PC-3 (cell line): Measurements from ENCODE around the gene ANTKMT. TPM values are rescaled to one million over a fixed set of nuclear protein-coding genes. Genes with fewer than 3 reads are reported as not detected.
A peak's percentile ranks its signal among the peaks of the same experiment; 100 is the strongest.

Experiments
- ATAC-seq: fragments of 200-7000 bp; cut with Tn5 transposase; 2 replicates; pipeline ENCODE4 v1.9.1; 2020; ENCODE audit warnings: mild to moderate bottlenecking, moderate library complexity
- BruUV-seq: library from RNA; stranded (reverse); fragments of 400-500 nt; replicated peaks from 2 replicates; lab custom pipeline; 2021; lab: Mats Ljungman, UMichigan
- CTCF ChIA-PET: fragments of 300-600 bp; sonication (Branson Sonifier 250); formaldehyde crosslinking; loops from one replicate; lab custom pipeline; 2022; ENCODE audit warnings: antibody characterized with exemption; lab: Charles Lee
- POLR2A ChIA-PET: fragments of 300-600 bp; sonication (Branson Sonifier 250); formaldehyde crosslinking; loops from one replicate; lab custom pipeline; 2022; ENCODE audit warnings: antibody characterized with exemption; ENCODE audit not compliant: unreplicated experiment; lab: Charles Lee
- DNase-seq: peaks from one replicate; pipeline ENCODE4 v3.0.0-alpha.2; 2015
- H2AFZ ChIP-seq: fragments of 300-600 bp; sonication (generic); 2 replicates; pipeline ENCODE4 v1.6.0; 2016; ENCODE audit warnings: antibody characterized with exemption, low read length
- H3F3A ChIP-seq: fragments of 300-600 bp; sonication (generic); one replicate; pipeline ENCODE4 v1.6.0; 2017; ENCODE audit warnings: antibody characterized with exemption, low read length, control low read depth, mild to moderate bottlenecking; ENCODE audit not compliant: unreplicated experiment
- H3K27ac ChIP-seq: fragments of 300-600 bp; sonication (generic); 2 replicates; pipeline ENCODE4 v1.5.1; 2016; ENCODE audit warnings: mild to moderate bottlenecking, low read length
- H3K27me3 ChIP-seq: fragments of 300-600 bp; sonication (generic); 2 replicates; pipeline ENCODE4 v1.6.1; 2016; ENCODE audit warnings: low read length, mixed read lengths
- H3K36me3 ChIP-seq: fragments of 300-600 bp; sonication (generic); 2 replicates; pipeline ENCODE4 v1.6.1; 2016; ENCODE audit warnings: low read depth, mixed run types, low read length, mixed read lengths
- H3K4me1 ChIP-seq: fragments of 300-600 bp; sonication (generic); 2 replicates; pipeline ENCODE4 v1.5.1; 2016; ENCODE audit warnings: low read length; ENCODE audit not compliant: insufficient read depth
- H3K4me2 ChIP-seq: fragments of 300-600 bp; sonication (generic); 2 replicates; pipeline ENCODE4 v1.6.0; 2016; ENCODE audit warnings: low read length
- H3K4me3 ChIP-seq: fragments of 300-600 bp; sonication (generic); 2 replicates; pipeline ENCODE4 v1.5.1; 2016; ENCODE audit warnings: mild to moderate bottlenecking, low read length, mixed read lengths
- H3K79me2 ChIP-seq: fragments of 300-600 bp; sonication (generic); 2 replicates; pipeline ENCODE4 v1.6.1; 2017; ENCODE audit warnings: low read length, mixed read lengths
- H3K9ac ChIP-seq: fragments of 300-600 bp; sonication (generic); 2 replicates; pipeline ENCODE4 v1.6.0; 2016; ENCODE audit warnings: mild to moderate bottlenecking, low read length
- H3K9me2 ChIP-seq: fragments of 300-600 bp; sonication (generic); replicated peaks from 2 replicates; pipeline ENCODE4 v1.6.1; 2016; ENCODE audit warnings: mixed run types, low read length, mixed read lengths
- H3K9me3 ChIP-seq: fragments of 300-600 bp; sonication (generic); 2 replicates; pipeline ENCODE4 v1.6.1; 2016; ENCODE audit warnings: low read length, mixed read lengths
- H4K20me1 ChIP-seq: fragments of 300-600 bp; sonication (generic); 2 replicates; pipeline ENCODE4 v1.6.1; 2016; ENCODE audit warnings: low read length, mixed read lengths
- CTCF ChIP-seq: fragments of 300-600 bp; sonication (generic); conservative IDR thresholded peaks from 2 replicates; pipeline ENCODE4 v1.5.1; 2017; ENCODE audit warnings: antibody characterized with exemption, low read depth, mild to moderate bottlenecking, low read length
- EZH2 ChIP-seq: fragments of 300-600 bp; sonication (generic); IDR thresholded peaks from one replicate; pipeline ENCODE4 v1.6.1; 2017; ENCODE audit warnings: antibody characterized with exemption, mild to moderate bottlenecking, low read length; ENCODE audit not compliant: unreplicated experiment
- EZH2phosphoT487 ChIP-seq: fragments of 300-600 bp; sonication (generic); IDR thresholded peaks from 2 replicates; pipeline ENCODE4 v1.6.1; 2018; ENCODE audit warnings: mild to moderate bottlenecking, antibody characterized with exemption, low read length, borderline replicate concordance
- intact Hi-C: fragments of 100-400 bp; cut with micrococcal nuclease; formaldehyde crosslinking; loops from 2 replicates; pipeline ENCODE4 v1.9.0; 2023
- total RNA-seq: library from RNA; depleted of rRNA; stranded (reverse); fragments of >200 nt; gene quantifications from 2 replicates; pipeline ENCODE4 v1.2.3, GENCODE V29; 2014

Gene ANTKMT
- total RNA-seq, 1 experiment from 2014 or later = 77.3 TPM

DNA sequence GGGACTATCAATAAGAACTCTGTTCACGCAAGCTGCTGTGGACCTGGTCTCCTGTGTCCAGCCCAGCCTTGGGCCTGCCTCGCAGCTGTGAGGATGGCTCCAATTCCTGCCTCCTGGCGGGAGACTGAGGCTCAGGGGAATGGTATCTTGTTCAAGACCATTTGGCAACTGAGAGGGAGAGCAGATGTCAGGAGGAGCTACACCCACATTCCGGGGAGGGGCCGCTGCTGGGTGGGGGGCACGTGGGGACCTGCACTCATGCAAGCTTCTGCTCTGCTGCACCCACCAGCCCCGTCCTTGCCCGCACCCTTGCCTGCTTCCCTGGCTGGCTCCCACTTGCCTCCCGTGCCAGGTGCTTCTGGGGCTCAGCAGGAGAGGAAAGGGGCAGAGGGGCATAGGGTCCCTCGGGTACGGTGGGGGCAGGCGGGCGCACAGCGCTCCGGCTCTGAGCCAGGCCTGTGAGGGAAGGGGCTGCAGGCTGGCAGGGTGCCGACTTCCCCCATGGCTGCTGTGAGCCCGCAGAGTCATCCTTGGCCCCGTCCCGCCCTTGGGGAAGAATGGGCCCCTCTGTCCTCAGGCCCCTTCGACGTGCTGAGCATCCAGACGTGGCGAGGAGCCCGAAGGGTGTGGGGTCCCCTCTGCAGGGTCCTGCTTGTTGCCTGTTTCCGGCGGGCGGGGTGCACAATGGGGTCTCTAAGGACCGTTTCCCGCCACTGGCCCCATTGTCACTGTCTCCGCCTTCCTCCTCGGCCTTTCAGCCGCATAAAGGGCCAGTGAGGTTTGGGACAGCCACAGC is 3.3 kb upstream of the ANTKMT start:
- Histone ChIP-seq H3K79me2 (peaks cover 19% of the 10 kb centered on the region), H4K20me1 (peaks cover 8% of the 10 kb centered on the region; the same call in 1 of the 2 replicates), H3K36me3 (no peaks in the 10 kb centered on the region), H3K4me2 (no peak overlapping the region), H3F3A (no peaks in the 10 kb centered on the region), H3K4me3 (no peak overlapping the region), H3K4me1 (peaks cover 38% of the 10 kb centered on the region), H3K9ac (no peak overlapping the region), H2AFZ (no peak overlapping the region), H3K9me2 (no peaks in the 10 kb centered on the region), H3K27ac (no peak overlapping the region), H3K9me3 (no peaks in the 10 kb centered on the region), H3K27me3 (no peaks in the 10 kb centered on the region)
- BruUV-seq = no TSS peak
- TF ChIP-seq EZH2 = no peak
- no peak for TF ChIP-seq CTCF
- TF ChIP-seq EZH2phosphoT487 = no peak
- ChIA-PET POLR2A (no interaction called here), CTCF (no interaction called here)
- no peak for DNase-seq
- intact Hi-C loops = loop anchor here (10.0 kb wide), 1 partner anchor 67 kb away; the partner anchor contains the start of genes CHTF18 and RPUSD1
- no peak for ATAC-seq

GRCh38 chr16:718389-718788 is 2.6 kb upstream of the ANTKMT start:
- ChIA-PET CTCF (no interaction called here), POLR2A (no interaction called here)
- H3K9me2 ChIP-seq = no peaks in the 10 kb centered on the region
- no peaks in the 10 kb centered on the region for H3K9me3 ChIP-seq
- no peak overlapping the region for H3K9ac ChIP-seq
- no peak overlapping the region for H2AFZ ChIP-seq
- H3K79me2 ChIP-seq = peaks cover 19% of the 10 kb centered on the region
- H3K27me3 ChIP-seq = no peaks in the 10 kb centered on the region
- no peak overlapping the region for H3K4me3 ChIP-seq
- intact Hi-C loops = loop anchor here (10.0 kb wide), 1 partner anchor 66 kb away; the partner anchor contains the start of genes CHTF18 and RPUSD1
- ATAC-seq (no peak), DNase-seq (no peak)
- peaks cover 38% of the 10 kb centered on the region for H3K4me1 ChIP-seq
- no TSS peak for BruUV-seq
- H3K36me3 ChIP-seq = no peaks in the 10 kb centered on the region
- no peaks in the 10 kb centered on the region for H3F3A ChIP-seq
- H3K4me2 ChIP-seq = no peak overlapping the region
- no peak overlapping the region for H3K27ac ChIP-seq
- TF ChIP-seq CTCF = no peak
- TF ChIP-seq EZH2phosphoT487 = no peak
- TF ChIP-seq EZH2 = no peak
- peaks cover 8% of the 10 kb centered on the region; the same call in 1 of the 2 replicates for H4K20me1 ChIP-seq

DNA sequence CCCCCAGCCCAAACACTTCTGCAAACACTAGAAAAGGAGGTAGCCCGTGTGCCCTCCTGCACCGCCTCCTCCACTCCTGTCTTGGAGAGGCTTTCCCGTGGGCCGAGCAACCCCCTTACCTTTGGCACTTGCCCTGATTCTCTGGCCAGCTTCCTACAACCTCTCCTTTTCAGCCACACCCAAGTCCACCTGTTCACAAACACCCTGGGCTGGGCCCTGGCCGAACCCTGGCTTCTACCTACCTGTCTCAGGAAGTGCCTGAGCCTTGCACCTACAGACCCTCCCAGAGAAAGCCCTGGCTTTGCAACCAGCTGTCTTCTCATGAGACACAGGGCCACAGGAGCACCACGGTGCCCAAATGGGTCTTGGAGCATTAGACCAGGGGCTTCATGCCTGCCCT is 2.0 kb upstream of the ANTKMT start:
- Histone ChIP-seq H3K9me3 (no peaks in the 10 kb centered on the region), H3K79me2 (peaks cover 19% of the 10 kb centered on the region), H3K4me2 (no peak overlapping the region), H2AFZ (no peak overlapping the region), H3K9ac (no peak overlapping the region), H3K9me2 (no peaks in the 10 kb centered on the region), H3K4me1 (peaks cover 35% of the 10 kb centered on the region), H3F3A (no peaks in the 10 kb centered on the region), H4K20me1 (peaks cover 8% of the 10 kb centered on the region; the same call in 1 of the 2 replicates), H3K4me3 (no peak overlapping the region), H3K36me3 (no peaks in the 10 kb centered on the region), H3K27me3 (no peaks in the 10 kb centered on the region), H3K27ac (no peak overlapping the region)
- intact Hi-C loops = loop anchor here (10.0 kb wide), 1 partner anchor 66 kb away; the partner anchor contains the start of genes CHTF18 and RPUSD1
- no peak for TF ChIP-seq CTCF
- TF ChIP-seq EZH2phosphoT487 = no peak
- no peak for TF ChIP-seq EZH2
- CTCF ChIA-PET = no interaction called here
- DNase-seq (no peak), ATAC-seq (no peak)
- POLR2A ChIA-PET = no interaction called here
- TSS peak; percentile 1 for BruUV-seq
